Measurements from ENCODE around the gene LRP2.

- TF ChIP-seq CTCF (IDR thresholded peaks at IDR 0.05): no peak
- TF ChIP-seq ZFX (IDR thresholded peaks at IDR 0.05; ENCODE audit: borderline replicate concordance): no peak
Measured at GRCh38 chr2:169225906-169226305, 136.4 kb downstream of the LRP2 start.

Measured in 22Rv1 (cell line).